ENCODE results near the gene SMARCC2. TPM values are rescaled to one million over a fixed set of nuclear protein-coding genes. Genes with fewer than 3 reads are reported as not detected.

The SMARCC2 gene
- total RNA-seq = 51.1 and 58.5 TPM in 2 replicates

DNA sequence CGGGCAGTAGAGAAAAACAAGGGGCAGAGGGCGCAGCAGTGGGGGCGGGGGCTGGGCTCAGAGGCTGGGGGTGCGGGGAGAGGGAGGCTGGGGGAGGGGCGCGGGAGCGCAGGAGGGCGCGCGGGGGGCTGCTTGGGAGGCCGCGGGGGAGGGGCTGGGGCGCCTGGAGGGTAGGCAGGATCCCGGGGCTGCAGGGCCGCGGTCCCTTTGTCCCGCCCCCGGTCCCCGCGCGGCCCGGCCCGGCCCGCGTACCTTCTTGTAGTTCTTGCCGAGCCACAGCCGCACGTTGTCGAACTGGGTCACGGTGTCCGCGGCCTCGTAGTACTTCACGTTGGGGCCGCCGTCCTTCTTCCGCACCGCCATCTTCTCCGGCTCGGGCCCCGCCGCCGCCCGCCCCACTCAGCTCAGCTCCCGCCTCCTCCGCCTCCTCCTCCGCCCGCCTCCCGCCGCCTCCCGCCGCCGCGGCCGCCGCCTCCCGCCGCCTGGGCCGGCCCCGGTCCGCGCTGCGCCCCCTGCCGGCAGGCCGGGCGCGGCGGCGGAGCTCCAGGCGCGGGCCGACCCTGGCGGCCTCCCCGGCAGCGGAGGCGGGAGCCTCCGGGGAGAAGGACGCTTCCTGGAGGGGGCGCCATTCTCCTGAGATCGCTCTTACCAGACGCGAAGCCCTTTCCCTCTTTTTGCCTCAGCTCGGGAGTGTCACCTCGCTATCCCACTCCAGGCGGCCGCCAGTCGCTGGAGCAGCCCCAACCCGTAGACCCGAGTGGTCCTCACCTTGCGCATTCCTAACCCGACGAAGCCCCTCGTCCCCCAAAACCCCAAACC, at the start of gene SMARCC2:
Gene SMARCC2 (minus strand): TSS at position 385 of the 819 bp plus-strand sequence. CDS start 22 bp downstream, at position 363.

DNA sequence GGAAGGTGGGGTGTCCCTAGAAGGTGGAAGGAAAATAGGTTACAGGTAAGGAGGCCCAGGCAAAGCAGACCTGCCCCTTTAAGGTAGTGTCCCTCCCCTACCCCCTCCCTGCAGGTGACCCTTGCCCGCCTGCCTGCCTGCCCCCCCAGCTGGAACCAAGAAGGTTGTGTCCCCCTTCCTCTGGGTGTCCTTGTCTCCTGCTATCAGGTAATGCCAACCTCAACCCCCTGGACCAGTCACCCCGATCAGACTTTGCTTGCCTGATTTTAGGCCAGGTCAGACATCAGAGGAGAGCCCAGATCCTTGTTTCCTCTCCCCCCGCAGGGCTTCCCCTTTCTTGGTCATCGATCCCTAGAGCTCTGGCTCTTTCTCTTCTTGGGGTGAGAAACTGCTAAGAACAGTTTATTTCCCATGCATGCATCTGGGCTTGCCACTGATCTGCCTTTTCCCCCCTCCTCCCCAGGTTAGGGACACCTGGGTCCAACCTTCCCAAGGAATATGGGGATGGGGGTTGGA, 40.7 kb upstream of the SMARCC2 start, which contains the start of gene SLC39A5:
Gene SLC39A5 (plus strand): TSS at position 136 of the 516 bp plus-strand sequence. CDS start 1,224 bp downstream, outside the sequence.

DNA sequence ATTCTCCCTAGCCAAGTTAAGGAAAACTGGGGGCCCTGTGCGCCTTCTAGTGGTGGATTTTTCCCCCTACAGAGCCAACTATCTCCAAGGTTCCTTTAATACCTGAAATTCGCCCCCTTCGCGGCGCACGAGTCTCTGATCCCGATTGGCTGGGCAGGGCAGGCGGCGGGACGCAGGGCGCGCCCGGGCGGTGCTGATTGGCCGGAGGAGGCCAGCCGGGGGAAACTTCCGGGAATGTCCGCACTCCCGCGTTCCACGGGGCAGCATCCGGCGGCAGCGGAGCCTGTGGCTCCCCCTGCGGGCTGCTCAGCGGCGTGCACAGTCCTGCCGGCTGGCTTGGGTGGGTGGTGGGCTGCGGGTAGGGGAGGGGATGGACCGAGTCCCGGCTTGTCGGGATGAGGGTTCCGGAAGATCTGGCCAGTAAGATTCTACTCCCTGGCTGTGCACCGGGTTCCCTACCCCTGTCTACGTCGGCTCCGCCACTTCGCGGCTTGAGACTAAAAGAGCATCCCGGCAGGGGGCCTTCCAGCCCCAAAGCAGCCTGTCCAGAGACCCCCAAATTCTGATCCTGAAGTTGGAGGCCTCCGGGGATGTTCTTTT, 34.9 kb upstream of the SMARCC2 start, which contains the start of gene NABP2:
Gene NABP2 (plus strand): TSS at position 241 of the 600 bp plus-strand sequence. CDS start 515 bp downstream, outside the sequence.

DNA sequence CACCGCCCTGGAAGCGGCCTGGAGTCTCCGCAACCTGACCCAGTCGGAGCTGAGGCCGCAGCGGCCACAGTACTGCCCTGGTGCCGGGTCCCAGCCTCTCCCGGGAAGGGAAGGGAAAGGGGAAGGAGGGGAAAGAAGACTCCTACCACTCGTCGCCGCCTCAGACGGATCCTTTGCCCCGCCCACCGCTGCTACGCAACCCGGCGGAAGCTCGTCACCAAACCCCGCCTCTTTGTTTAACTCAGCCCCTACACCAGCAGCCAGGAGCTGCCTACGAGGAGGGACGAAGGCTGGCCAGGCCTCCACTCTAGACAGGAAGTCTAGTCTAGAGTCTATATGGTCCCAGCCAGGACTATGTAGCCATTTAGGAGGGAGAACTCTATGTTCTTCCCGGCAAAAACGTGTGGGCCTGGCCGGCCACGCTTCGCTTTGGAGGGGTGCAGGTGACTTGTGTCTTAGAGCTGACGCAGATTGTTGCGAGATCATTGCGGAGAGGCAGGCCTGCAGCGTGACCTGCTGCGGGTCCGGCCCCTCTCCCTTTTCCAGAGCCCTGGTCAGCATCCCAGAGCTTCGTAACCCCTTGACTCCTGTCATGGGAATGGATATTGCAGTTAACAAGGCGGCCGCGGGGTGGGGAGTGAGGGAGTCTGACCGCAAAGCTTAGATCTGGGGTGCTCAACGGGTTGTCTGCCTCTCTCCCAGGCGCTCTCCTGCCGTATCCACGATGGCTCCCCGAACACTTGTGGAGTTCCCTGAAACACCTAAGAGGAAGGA, 32.7 kb upstream of the SMARCC2 start, which contains the start of gene RNF41:
Gene RNF41 (minus strand): TSS at position 166 of the 774 bp plus-strand sequence. CDS start 7,875 bp downstream, outside the sequence.

DNA sequence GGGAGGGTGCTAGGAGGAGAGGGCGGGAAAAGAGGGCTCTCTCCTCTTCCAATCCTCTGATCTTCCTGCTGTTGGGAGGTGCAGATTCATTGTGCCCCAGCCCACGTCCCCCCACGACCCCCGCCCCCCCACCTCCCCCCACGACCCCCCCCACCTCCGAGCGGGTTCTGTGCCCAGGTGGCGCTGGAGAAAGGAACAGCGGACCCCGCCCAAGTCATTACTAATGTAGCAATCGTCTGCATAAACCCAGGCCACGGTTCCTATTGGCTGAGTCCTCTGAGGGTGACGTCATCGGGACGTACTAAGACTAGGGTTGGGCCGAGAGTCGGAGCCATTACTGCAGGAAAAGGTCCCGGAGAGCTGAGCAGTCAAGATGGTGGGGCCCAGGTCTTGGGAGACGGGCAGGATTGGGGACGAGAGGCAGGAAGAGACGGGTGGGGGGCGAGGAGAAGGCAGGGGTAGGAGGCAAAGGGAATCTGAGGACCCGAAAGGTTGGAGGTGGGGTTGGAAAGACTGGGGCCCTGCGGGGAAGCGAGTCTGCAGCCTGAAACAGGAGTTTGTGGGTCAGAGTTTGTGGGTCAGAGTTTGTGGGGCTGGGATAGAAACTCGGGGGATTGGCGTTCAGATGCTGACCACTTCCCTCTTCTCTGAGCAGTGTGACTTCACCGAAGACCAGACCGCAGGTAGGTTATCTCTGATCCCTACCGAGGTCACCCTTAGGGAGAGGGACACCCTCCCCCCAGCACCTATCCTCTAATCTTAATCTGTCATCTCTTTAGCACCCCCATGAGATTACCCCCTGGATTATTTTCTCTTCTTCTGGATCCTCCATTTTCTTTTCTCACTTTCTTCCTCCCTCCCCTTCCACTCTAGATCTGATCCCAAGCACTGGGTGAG, 31.0 kb downstream of the SMARCC2 start, which contains the start of gene MYL6:
Gene MYL6 (plus strand): TSS at position 331 of the 897 bp plus-strand sequence. CDS start 43 bp downstream, at position 374.

DNA sequence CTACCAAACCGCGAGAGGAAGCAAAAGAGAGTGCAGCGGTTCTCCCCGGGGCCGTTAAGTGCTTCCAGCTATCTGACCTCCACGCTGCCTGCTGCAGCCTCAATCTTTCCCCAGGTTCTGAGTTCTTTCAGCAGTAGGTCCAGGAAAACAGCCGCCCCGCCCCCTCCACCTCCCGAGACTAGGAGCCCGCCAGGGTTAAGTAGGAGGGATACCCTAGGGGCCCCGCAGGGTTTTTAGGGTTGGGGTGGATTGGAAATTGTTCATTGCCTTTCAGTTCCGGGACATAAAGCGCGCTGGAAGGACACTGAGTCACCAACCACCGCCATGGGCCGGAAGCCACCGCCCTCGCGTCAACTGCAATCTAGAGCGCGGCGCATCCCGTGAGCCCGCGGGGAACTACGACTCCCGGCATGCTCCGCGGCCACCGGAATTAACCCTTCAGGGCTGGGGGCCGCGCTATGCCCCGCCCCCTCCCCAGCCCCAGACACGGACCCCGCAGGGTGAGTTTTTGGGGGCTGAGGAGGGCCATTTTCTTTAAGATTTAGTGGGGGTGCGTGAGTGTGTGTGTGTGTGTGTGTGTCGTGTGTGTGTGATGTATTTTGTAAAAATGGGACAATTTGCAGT, 37.0 kb downstream of the SMARCC2 start, which contains the start of gene MYL6B:
Gene MYL6B (plus strand): TSS at position 456 of the 624 bp plus-strand sequence. CDS start 1,332 bp downstream, outside the sequence.

DNA sequence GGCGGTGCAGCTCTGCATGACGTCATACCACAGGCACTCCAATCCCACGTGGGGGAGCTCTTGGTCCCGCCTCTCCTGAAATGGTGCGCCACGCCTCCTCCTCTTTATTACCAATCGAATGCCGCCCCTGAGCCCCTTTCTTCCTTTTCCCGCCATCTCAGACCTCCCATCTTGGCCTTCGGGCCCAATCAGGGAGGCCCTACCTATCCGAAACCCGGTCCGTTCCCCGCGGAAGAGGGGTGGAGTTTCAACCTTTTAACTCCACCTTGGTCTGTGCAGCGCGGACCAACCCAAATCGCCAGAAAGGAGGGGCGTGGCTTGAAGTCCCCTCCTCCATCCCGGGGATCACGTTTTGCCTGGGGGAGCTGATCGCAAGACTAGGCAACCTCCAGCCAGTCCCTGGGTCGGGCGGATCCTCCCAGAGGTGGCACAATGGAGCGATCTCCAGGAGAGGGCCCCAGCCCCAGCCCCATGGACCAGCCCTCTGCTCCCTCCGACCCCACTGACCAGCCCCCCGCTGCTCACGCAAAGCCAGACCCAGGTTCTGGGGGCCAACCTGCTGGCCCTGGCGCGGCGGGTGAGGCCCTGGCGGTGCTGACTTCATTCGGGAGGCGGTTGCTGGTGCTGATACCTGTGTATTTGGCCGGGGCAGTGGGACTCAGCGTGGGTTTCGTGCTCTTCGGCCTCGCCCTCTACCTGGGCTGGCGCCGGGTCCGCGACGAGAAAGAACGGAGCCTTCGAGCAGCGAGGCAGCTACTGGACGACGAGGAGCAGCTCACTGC, 61.2 kb downstream of the SMARCC2 start, which contains the start of gene ESYT1:
Gene ESYT1 (plus strand): TSS at position 380 of the 782 bp plus-strand sequence. CDS start 53 bp downstream, at position 433.

DNA sequence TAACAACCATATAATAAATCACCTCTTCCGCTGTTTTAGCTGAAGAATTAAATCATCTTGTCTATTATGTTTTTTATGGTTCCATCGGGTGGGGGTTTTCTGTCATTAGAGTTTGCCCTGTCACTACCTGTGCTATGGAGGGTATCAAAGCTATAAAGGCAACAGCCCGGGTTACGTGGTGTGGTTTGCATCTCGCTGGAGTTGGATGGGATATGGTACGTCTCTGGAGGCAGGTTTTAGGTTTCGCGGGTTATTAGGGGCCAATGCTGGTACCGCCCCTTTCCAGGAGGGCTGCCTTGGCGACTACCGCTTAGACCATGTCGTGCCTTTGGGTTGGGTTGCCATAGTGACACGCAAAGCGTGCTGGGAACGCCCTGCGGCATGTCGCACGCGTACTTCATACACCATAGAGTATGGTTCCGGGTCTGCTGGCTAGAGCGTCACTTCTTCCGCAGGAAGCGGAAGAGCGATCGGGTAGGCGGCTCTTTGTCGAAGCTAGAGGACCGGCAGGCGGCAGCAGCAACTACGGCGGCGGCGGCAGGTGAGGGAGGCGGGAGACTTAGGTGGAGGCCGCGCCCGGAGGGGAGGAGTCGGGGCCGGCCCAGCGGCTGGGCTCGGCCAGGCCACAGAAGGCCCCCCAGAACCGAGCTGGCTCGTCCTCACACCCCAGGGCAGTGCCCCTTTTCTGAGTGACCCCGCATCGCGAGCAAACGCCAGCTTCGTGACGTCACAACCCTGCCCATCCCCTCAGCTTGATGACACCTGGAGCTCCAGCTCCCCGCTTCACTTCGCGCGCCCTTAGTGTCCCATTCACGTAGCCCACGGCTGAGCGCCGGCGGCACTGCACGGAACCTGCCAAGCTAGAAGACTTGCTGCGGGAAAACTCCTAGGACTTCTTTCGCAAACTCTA, 71.2 kb downstream of the SMARCC2 start, which contains the start of gene ZC3H10:
Gene ZC3H10 (plus strand): TSS at position 489 of the 910 bp plus-strand sequence. CDS start 2,297 bp downstream, outside the sequence.

DNA sequence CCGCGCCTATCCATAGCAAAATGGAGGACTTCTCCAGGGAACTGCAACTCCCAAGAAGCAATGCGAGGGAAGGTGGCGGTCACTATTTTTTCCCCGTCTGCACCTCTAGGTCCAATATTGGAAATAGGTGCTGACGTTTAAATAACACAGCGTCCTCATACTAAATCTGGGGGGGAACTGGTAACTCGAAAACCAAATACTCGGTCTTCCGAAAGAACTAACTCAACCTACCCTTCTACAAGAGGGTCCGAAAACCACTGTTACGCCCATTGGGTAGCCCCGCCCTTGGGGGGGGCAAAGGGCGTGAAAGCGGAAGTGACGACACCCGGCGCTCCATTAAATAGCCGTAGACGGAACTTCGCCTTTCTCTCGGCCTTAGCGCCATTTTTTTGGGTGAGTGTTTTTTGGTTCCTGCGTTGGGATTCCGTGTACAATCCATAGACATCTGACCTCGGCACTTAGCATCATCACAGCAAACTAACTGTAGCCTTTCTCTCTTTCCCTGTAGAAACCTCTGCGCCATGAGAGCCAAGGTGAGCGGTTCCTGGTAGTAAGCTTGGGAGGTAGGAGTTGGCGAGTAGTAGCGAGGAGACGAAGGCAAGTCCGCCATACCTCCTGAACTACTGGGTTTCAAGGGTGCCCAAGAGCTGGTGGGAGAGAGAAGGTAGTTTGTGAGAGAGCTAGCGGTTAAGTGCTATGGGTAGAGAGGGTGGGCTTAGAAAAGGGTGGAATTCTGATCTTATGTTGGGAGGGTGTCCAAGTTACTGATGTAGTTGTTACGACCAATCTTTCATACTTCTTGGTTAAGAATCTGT, 72.8 kb downstream of the SMARCC2 start, which contains the start of gene RPL41:
Gene RPL41 (plus strand): TSS at position 367 of the 815 bp plus-strand sequence.

Other genes with a start within 250 kb of the SMARCC2 start
- gene PMEL, start 223.4 kb downstream of the SMARCC2 start, total RNA-seq = 0.44 and 0.68 TPM in 2 replicates
- gene CDK2, start 222.7 kb downstream of the SMARCC2 start, total RNA-seq = 5.7 and 10.3 TPM in 2 replicates
- gene RAB5B, start 215.4 kb downstream of the SMARCC2 start, total RNA-seq = 60.3 and 66.4 TPM in 2 replicates
- 13.0 and 18.5 TPM in 2 replicates for gene SUOX, start 192.2 kb downstream of the SMARCC2 start, total RNA-seq
- 2.6 and 4.5 TPM in 2 replicates for gene IKZF4, start 168.4 kb downstream of the SMARCC2 start, total RNA-seq
- gene RPS26, start 147.6 kb downstream of the SMARCC2 start, total RNA-seq = 317 and 566 TPM in 2 replicates
- gene ERBB3, start 109.3 kb downstream of the SMARCC2 start, total RNA-seq = 0.39 TPM in 1 of 2 replicates, not detected in the other
- gene PA2G4, start 84.9 kb downstream of the SMARCC2 start, total RNA-seq = 72.1 and 74.9 TPM in 2 replicates
- 2,429 and 4,110 TPM in 2 replicates for gene RPL41, start 72.8 kb downstream of the SMARCC2 start, total RNA-seq
- 3.8 and 4.0 TPM in 2 replicates for gene ZC3H10, start 71.2 kb downstream of the SMARCC2 start, total RNA-seq
- 112 and 122 TPM in 2 replicates for gene ESYT1, start 61.2 kb downstream of the SMARCC2 start, total RNA-seq
- 52.9 and 103 TPM in 2 replicates for gene MYL6B, start 36.9 kb downstream of the SMARCC2 start, total RNA-seq
- gene MYL6, start 31.1 kb downstream of the SMARCC2 start, total RNA-seq = 1,038 TPM in 2 replicates
- gene RNF41, start 32.4 kb upstream of the SMARCC2 start, total RNA-seq = 45.1 and 58.2 TPM in 2 replicates
- gene NABP2, start 34.9 kb upstream of the SMARCC2 start, total RNA-seq = 20.4 and 24.1 TPM in 2 replicates
- gene SLC39A5, start 40.6 kb upstream of the SMARCC2 start, total RNA-seq = not detected in 2 replicates
- gene ANKRD52, start 68.9 kb upstream of the SMARCC2 start, total RNA-seq = 15.5 and 20.8 TPM in 2 replicates
- 7.2 and 7.4 TPM in 2 replicates for gene COQ10A, start 77.5 kb upstream of the SMARCC2 start, total RNA-seq
- 74.3 and 82.7 TPM in 2 replicates for gene CS, start 110.8 kb upstream of the SMARCC2 start, total RNA-seq
- gene CNPY2, start 126.5 kb upstream of the SMARCC2 start, total RNA-seq = 85.4 and 89.3 TPM in 2 replicates
- 15.5 and 15.9 TPM in 2 replicates for gene PAN2, start 144.5 kb upstream of the SMARCC2 start, total RNA-seq
- gene IL23A, start 149.4 kb upstream of the SMARCC2 start, total RNA-seq = not detected in 2 replicates
- gene STAT2, start 170.6 kb upstream of the SMARCC2 start, total RNA-seq = 139 and 194 TPM in 2 replicates
- gene APOF, start 173.4 kb upstream of the SMARCC2 start, total RNA-seq = not detected in 2 replicates